H4 (cell line): ENCODE results near the gene CCDC195. TPM values are rescaled to one million over a fixed set of nuclear protein-coding genes. Genes with fewer than 3 reads are reported as not detected.

ENCODE experiments used
- DNase-seq: peaks from one replicate; pipeline ENCODE4 v3.0.0-alpha.2; 2015; ENCODE audit warnings: low spot score
- total RNA-seq: library from RNA; depleted of rRNA; stranded (reverse); fragments of >200 nt; shearing (Covaris generic); gene quantifications from 2 replicates; pipeline ENCODE4 v1.2.3, GENCODE V29; 2014; rRNA removed

The CCDC195 gene
- total RNA-seq = not detected in 2 replicates

- no peak for DNase-seq
Measured at GRCh38 chr2:224716201-224716600, at the start of gene CCDC195. CCDC195 (minus strand) TSS chr2:224716365; CDS start chr2:224716365, 0 bp downstream.

GRCh38 chr2:224764565-224765236 is 48.5 kb upstream of the CCDC195 start:
- DNase-seq = no peak

- no peak for DNase-seq
Measured at GRCh38 chr2:224757934-224758548, 41.9 kb upstream of the CCDC195 start.

GRCh38 chr2:224753743-224754540 is 37.8 kb upstream of the CCDC195 start:
- no peak for DNase-seq

GRCh38 chr2:224751996-224752698 is 36.0 kb upstream of the CCDC195 start:
- no peak for DNase-seq

GRCh38 chr2:224749136-224749535 is 33.0 kb upstream of the CCDC195 start:
- no peak for DNase-seq

- no peak for DNase-seq
Measured at GRCh38 chr2:224747765-224748164, 31.6 kb upstream of the CCDC195 start.

GRCh38 chr2:224736227-224736626 is 20.1 kb upstream of the CCDC195 start:
- DNase-seq = no peak

- no peak for DNase-seq
Measured at GRCh38 chr2:224734949-224735348, 18.8 kb upstream of the CCDC195 start.

- DNase-seq = no peak
Measured at GRCh38 chr2:224731665-224732064, 15.5 kb upstream of the CCDC195 start.

GRCh38 chr2:224729435-224729834 is 13.3 kb upstream of the CCDC195 start:
- no peak for DNase-seq

- DNase-seq = no peak
Measured at GRCh38 chr2:224724331-224724730, 8.2 kb upstream of the CCDC195 start.

- DNase-seq = no peak
Measured at GRCh38 chr2:224723586-224724217, 7.5 kb upstream of the CCDC195 start.

- DNase-seq = no peak
Measured at GRCh38 chr2:224722770-224723169, 6.6 kb upstream of the CCDC195 start.

- peak; percentile 13 for DNase-seq
Measured at GRCh38 chr2:224722250-224722649, 6.1 kb upstream of the CCDC195 start.

GRCh38 chr2:224716921-224717320 is 756 bp upstream of the CCDC195 start:
- DNase-seq = no peak

GRCh38 chr2:224711859-224712665 is 4.1 kb downstream of the CCDC195 start:
- DNase-seq = no peak

- no peak for DNase-seq
Measured at GRCh38 chr2:224711381-224711780, 4.8 kb downstream of the CCDC195 start.

GRCh38 chr2:224709301-224709700 is 6.9 kb downstream of the CCDC195 start:
- no peak for DNase-seq

GRCh38 chr2:224694502-224694901 is 21.7 kb downstream of the CCDC195 start:
- no peak for DNase-seq

GRCh38 chr2:224691563-224691962 is 24.6 kb downstream of the CCDC195 start:
- peak; percentile 25 for DNase-seq
